ENCODE results near the gene CAPN13.

DNA sequence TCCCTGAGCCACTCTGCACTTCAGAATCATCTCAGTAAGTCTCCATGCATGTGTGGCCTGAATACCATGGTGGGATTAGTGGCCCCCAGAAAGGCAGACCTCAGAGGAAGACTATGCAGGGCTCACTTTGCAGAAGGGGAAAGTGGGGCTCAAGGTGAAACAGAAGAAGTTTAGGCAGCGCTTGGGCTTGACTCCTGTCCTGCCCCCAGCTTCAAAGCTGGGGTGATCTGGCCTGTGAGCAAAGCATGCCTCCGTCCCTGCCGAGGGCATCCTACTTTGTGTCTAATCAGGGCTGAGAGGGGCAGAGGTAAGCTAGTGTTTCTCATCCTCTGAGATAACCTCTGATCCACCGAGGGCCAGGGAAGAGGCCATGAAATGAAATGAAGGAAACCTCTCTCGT is 7.9 kb downstream of the CAPN13 start:
- TF ChIP-seq POLR2AphosphoS5 (IDR thresholded peaks at IDR 0.05) = no peak
- TF ChIP-seq CTCF (IDR thresholded peaks at IDR 0.05) = no peak
- no peak for TF ChIP-seq POLR2A (IDR thresholded peaks at IDR 0.05)

All from breast epithelium (tissue), 3 donors.